ENCODE results near the gene RYR3.

DNA sequence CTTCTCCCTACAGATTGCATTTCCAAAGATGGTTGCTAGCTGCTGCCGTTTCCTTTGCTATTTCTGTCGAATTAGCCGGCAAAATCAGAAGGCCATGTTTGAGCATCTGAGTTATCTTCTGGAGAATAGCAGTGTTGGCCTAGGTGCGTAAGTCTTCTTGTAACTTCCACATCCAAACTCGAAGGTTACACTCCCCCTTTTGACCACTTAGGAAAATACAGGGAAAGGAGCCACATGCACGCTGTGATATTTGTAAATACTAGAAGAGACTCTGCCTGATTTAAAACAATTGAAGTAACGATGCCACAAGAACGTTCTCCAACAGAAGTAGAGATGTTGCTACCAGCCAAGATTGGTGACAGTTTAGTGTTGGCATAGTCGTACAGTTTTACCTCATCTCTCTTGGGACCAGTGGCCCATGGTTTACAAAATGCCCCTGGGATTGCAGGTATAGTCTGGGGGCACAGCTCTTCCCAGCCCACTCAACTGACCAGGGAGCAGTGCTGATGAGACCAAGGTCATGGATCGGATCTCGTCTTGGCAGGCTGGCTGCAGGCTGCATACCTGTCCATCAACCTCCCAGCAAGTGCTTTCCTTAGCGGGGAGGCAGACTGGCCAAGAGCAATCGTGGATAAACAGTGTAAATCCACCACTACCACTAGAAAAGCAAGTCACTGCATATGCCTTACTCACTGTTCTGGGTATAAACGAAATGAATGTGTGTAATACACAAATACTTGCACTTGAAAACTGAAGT, 389.1 kb downstream of the RYR3 start:
- TF ChIP-seq CTCF (IDR thresholded peaks at IDR 0.05) (no peak; the same call in 1 of the 2 replicates), ZFX (IDR thresholded peaks at IDR 0.05; ENCODE audit: borderline replicate concordance) (no peak)
